DOHH2 (cell line): ENCODE results near the gene CERS3.

Experiments used
- H3F3A ChIP-seq: fragments of 200-600 bp; sonication (generic), shearing (Covaris generic); 2 replicates; pipeline ENCODE4 v1.6.0; 2016; ENCODE audit warnings: antibody characterized with exemption, mild to moderate bottlenecking; ENCODE audit not compliant: control insufficient read depth, insufficient read depth
- H3K27ac ChIP-seq: fragments of 200-600 bp; sonication (generic); 2 replicates; pipeline ENCODE4 v1.5.1; 2014; ENCODE audit warnings: low read depth, mild to moderate bottlenecking, low read length, moderate library complexity
- H3K27me3 ChIP-seq: fragments of 200-600 bp; sonication (generic); 2 replicates; pipeline ENCODE4 v1.6.1; 2014; ENCODE audit warnings: mild to moderate bottlenecking, low read length, mixed read lengths; ENCODE audit not compliant: control insufficient read depth
- H3K36me3 ChIP-seq: fragments of 200-600 bp; sonication (generic); 2 replicates; pipeline ENCODE4 v1.6.1; 2014; ENCODE audit warnings: mild to moderate bottlenecking, low read length, moderate library complexity, mixed read lengths; ENCODE audit not compliant: control insufficient read depth
- H3K4me1 ChIP-seq: fragments of 200-600 bp; sonication (generic); 2 replicates; pipeline ENCODE4 v1.6.1; 2014; ENCODE audit warnings: mild to moderate bottlenecking, low read length, mixed read lengths; ENCODE audit not compliant: control insufficient read depth
- H3K4me2 ChIP-seq: fragments of 200-600 bp; sonication (generic); 2 replicates; pipeline ENCODE4 v1.6.0; 2014; ENCODE audit warnings: mild to moderate bottlenecking, low read length, moderate library complexity
- H3K4me3 ChIP-seq: fragments of 200-600 bp; sonication (generic); 2 replicates; pipeline ENCODE4 v1.5.1; 2014; ENCODE audit warnings: mild to moderate bottlenecking, low read length, mixed read lengths
- H3K79me2 ChIP-seq: fragments of 200-600 bp; sonication (generic); 2 replicates; pipeline ENCODE4 v1.6.1; 2014; ENCODE audit warnings: mild to moderate bottlenecking, low read length, mixed read lengths; ENCODE audit not compliant: control insufficient read depth
- H3K9me2 ChIP-seq: fragments of 200-600 bp; sonication (generic); replicated peaks from 2 replicates; pipeline ENCODE4 v1.6.1; 2014; ENCODE audit warnings: mild to moderate bottlenecking, low read length, mixed read lengths; ENCODE audit not compliant: control insufficient read depth
- H3K9me3 ChIP-seq: fragments of 200-600 bp; sonication (generic); 2 replicates; pipeline ENCODE4 v1.6.1; 2014; ENCODE audit warnings: antibody characterized with exemption, low read length, mixed read lengths; ENCODE audit not compliant: control insufficient read depth, insufficient read depth
- H4K20me1 ChIP-seq: fragments of 200-600 bp; sonication (generic); 2 replicates; pipeline ENCODE4 v1.6.0; 2014; ENCODE audit warnings: low read depth, mild to moderate bottlenecking, antibody characterized with exemption, low read length, moderate library complexity; ENCODE audit not compliant: control insufficient read depth, insufficient read depth
- CTCF ChIP-seq: fragments of 200-600 bp; sonication (generic); IDR thresholded peaks from one replicate; pipeline ENCODE4 v1.5.1; 2014; ENCODE audit warnings: antibody characterized with exemption, mild to moderate bottlenecking, low read depth, low read length; ENCODE audit not compliant: poor library complexity, severe bottlenecking
- EZH2phosphoT487 ChIP-seq: fragments of 200-600 bp; sonication (generic); IDR thresholded peaks from 2 replicates; pipeline ENCODE4 v1.6.1; 2017; ENCODE audit warnings: borderline replicate concordance, mild to moderate bottlenecking, antibody characterized with exemption, low read length, moderate library complexity, mixed read lengths

CERS3 gene

DNA sequence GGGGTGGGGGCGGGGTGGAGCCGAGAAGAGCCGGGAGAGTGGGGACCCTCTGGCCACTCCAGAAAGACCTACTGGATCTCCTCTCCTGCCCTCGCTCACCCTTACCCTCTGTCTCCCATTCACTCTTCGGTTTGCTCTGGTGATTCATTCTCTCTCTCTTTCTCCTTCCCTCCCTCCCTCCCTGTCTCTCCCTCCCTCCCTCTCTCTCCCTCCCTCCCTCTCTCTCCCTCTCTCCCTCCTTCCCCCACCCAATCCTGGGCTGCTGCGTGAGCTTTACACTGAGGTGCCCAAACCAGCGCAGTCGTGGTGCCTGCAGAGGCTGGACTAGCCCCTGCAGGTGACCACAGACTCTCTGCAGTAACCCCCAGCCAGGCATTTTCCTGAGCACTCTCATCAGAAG lies 154.8 kb downstream of the CERS3 start:
- Histone ChIP-seq H3K27me3 (no peaks in the 10 kb centered on the region), H3K36me3 (no peaks in the 10 kb centered on the region), H3K27ac (no peak overlapping the region), H3K4me2 (no peak overlapping the region), H3F3A (no peaks in the 10 kb centered on the region), H3K4me3 (no peak overlapping the region), H3K79me2 (no peaks in the 10 kb centered on the region), H3K4me1 (no peaks in the 10 kb centered on the region), H4K20me1 (no peaks in the 10 kb centered on the region), H3K9me3 (no peaks in the 10 kb centered on the region), H3K9me2 (no peaks in the 10 kb centered on the region)
- TF ChIP-seq CTCF (no peak), EZH2phosphoT487 (no peak)

DNA sequence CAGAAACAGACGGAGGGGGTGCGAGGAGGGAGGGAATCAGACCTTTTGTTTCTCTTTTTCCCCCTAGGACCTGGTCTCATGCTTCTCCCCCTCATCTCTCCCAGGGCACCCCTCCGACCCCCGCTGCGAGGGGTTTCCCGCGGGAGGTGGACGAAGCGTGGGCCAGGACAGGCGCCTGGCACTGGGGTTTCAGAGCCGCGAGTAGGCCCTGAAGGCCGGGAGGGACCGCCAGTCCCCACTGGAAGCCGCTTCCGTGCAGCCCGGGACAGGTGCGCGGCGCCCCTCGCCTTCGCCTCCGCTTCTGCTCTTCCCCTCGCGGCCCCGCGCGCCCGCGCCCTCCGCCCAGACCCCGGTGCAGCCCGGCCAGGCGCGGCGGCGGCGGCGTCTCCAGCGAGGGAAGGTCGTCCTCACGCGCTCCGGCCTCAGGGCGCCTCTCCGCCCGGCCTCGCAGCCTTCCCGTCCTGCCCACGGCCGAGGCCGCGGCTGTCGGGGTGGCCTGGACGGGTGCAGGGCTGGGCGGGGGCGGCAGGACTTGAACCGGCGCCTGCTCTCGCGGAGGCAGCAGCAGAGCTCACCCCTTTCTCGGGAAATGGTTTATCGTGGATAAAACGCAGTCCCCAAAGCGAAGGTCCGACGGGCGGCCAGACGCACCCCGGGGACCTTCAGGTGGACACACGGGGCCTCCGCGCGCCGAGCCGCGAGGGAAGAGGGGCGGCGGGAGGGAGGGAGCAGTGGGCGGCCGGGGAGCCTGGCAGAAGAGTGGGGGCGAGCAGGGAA lies 155.4 kb downstream of the CERS3 start:
- H3K79me2 ChIP-seq = no peaks in the 10 kb centered on the region
- no peaks in the 10 kb centered on the region for H3K9me3 ChIP-seq
- H3K4me3 ChIP-seq = no peak overlapping the region
- no peaks in the 10 kb centered on the region for H3K4me1 ChIP-seq
- no peaks in the 10 kb centered on the region for H3K27me3 ChIP-seq
- no peak overlapping the region for H3K4me2 ChIP-seq
- no peak for TF ChIP-seq EZH2phosphoT487
- no peak for TF ChIP-seq CTCF
- no peaks in the 10 kb centered on the region for H3K9me2 ChIP-seq
- no peaks in the 10 kb centered on the region for H3K36me3 ChIP-seq
- no peaks in the 10 kb centered on the region for H4K20me1 ChIP-seq
- H3F3A ChIP-seq = no peaks in the 10 kb centered on the region
- H3K27ac ChIP-seq = no peak overlapping the region

- H3K79me2 ChIP-seq = no peaks in the 10 kb centered on the region
- no peaks in the 10 kb centered on the region for H3K36me3 ChIP-seq
- H3K4me2 ChIP-seq = no peak overlapping the region
- no peaks in the 10 kb centered on the region for H3K9me3 ChIP-seq
- no peaks in the 10 kb centered on the region for H3K27me3 ChIP-seq
- no peaks in the 10 kb centered on the region for H4K20me1 ChIP-seq
- TF ChIP-seq EZH2phosphoT487 = no peak
- TF ChIP-seq CTCF = no peak
- no peaks in the 10 kb centered on the region for H3F3A ChIP-seq
- H3K4me1 ChIP-seq = no peaks in the 10 kb centered on the region
- H3K4me3 ChIP-seq = no peak overlapping the region
- no peak overlapping the region for H3K27ac ChIP-seq
- no peaks in the 10 kb centered on the region for H3K9me2 ChIP-seq
These were observed 156.0 kb downstream of the CERS3 start for GRCh38 chr15:100372739-100373119.
